Measurements from ENCODE around the gene TIMM29. TPM values are rescaled to one million over a fixed set of nuclear protein-coding genes. Genes with fewer than 3 reads are reported as not detected.
A peak's percentile ranks its signal among the peaks of the same experiment; 100 is the strongest.

Gene TIMM29
- total RNA-seq, 1 donor from 2014 or later: 25.8 TPM

- no peak for TF ChIP-seq CTCF (IDR thresholded peaks at IDR 0.05)
- Mint-ChIP-seq H3K4me1 (ENCODE audit: unreplicated experiment) (peaks cover 21% of the 10 kb centered on the region), H3K9me3 (ENCODE audit: unreplicated experiment) (no peaks in the 10 kb centered on the region), H3K4me3 (ENCODE audit: unreplicated experiment) (peak overlapping the region; percentile 92), H3K36me3 (ENCODE audit: unreplicated experiment) (no peaks in the 10 kb centered on the region), H3K27ac (ENCODE audit: unreplicated experiment) (peak overlapping the region; percentile 90), H3K27me3 (ENCODE audit: unreplicated experiment) (no peaks in the 10 kb centered on the region)
- no peak for DNase-seq (ENCODE audit: extremely low spot score, unreplicated experiment)
Observed at GRCh38 chr19:10961073-10961860, 32.7 kb downstream of the TIMM29 start.

- Mint-ChIP-seq H3K27ac (ENCODE audit: unreplicated experiment) (peak overlapping the region; percentile 18), H3K36me3 (ENCODE audit: unreplicated experiment) (no peaks in the 10 kb centered on the region), H3K4me1 (ENCODE audit: unreplicated experiment) (peaks cover 21% of the 10 kb centered on the region), H3K4me3 (ENCODE audit: unreplicated experiment) (peak overlapping the region; percentile 92), H3K27me3 (ENCODE audit: unreplicated experiment) (no peaks in the 10 kb centered on the region), H3K9me3 (ENCODE audit: unreplicated experiment) (no peaks in the 10 kb centered on the region)
- TF ChIP-seq CTCF (IDR thresholded peaks at IDR 0.05): no peak
- no peak for DNase-seq (ENCODE audit: extremely low spot score, unreplicated experiment)
Observed at GRCh38 chr19:10962863-10963262, 34.3 kb downstream of the TIMM29 start.

GRCh38 chr19:10963865-10964264 is 35.3 kb downstream of the TIMM29 start:
- DNase-seq (ENCODE audit: extremely low spot score, unreplicated experiment): no peak
- H3K27me3 Mint-ChIP-seq (ENCODE audit: unreplicated experiment): no peaks in the 10 kb centered on the region
- TF ChIP-seq CTCF (IDR thresholded peaks at IDR 0.05): no peak
- peaks cover 29% of the 10 kb centered on the region for H3K4me1 Mint-ChIP-seq (ENCODE audit: unreplicated experiment)
- peak overlapping the region; percentile 10 for H3K27ac Mint-ChIP-seq (ENCODE audit: unreplicated experiment)
- no peaks in the 10 kb centered on the region for H3K36me3 Mint-ChIP-seq (ENCODE audit: unreplicated experiment)
- no peak overlapping the region for H3K4me3 Mint-ChIP-seq (ENCODE audit: unreplicated experiment)
- no peaks in the 10 kb centered on the region for H3K9me3 Mint-ChIP-seq (ENCODE audit: unreplicated experiment)

- H3K27ac Mint-ChIP-seq (ENCODE audit: unreplicated experiment): no peak overlapping the region
- DNase-seq (ENCODE audit: extremely low spot score, unreplicated experiment): no peak
- peaks cover 33% of the 10 kb centered on the region for H3K4me1 Mint-ChIP-seq (ENCODE audit: unreplicated experiment)
- H3K36me3 Mint-ChIP-seq (ENCODE audit: unreplicated experiment): no peaks in the 10 kb centered on the region
- peak overlapping the region; percentile 18 for H3K4me3 Mint-ChIP-seq (ENCODE audit: unreplicated experiment)
- H3K9me3 Mint-ChIP-seq (ENCODE audit: unreplicated experiment): no peaks in the 10 kb centered on the region
- no peaks in the 10 kb centered on the region for H3K27me3 Mint-ChIP-seq (ENCODE audit: unreplicated experiment)
- peak; percentile 7 for TF ChIP-seq CTCF (IDR thresholded peaks at IDR 0.05)
Observed at GRCh38 chr19:10964903-10965302, 36.3 kb downstream of the TIMM29 start.

- Mint-ChIP-seq H3K27ac (ENCODE audit: unreplicated experiment) (no peak overlapping the region), H3K27me3 (ENCODE audit: unreplicated experiment) (no peaks in the 10 kb centered on the region), H3K4me1 (ENCODE audit: unreplicated experiment) (peaks cover 32% of the 10 kb centered on the region), H3K9me3 (ENCODE audit: unreplicated experiment) (no peaks in the 10 kb centered on the region), H3K36me3 (ENCODE audit: unreplicated experiment) (no peaks in the 10 kb centered on the region), H3K4me3 (ENCODE audit: unreplicated experiment) (no peak overlapping the region)
- no peak for DNase-seq (ENCODE audit: extremely low spot score, unreplicated experiment)
- TF ChIP-seq CTCF (IDR thresholded peaks at IDR 0.05): no peak
Observed at GRCh38 chr19:10965398-10965797, 36.8 kb downstream of the TIMM29 start.

Data from osteocyte (in vitro differentiated cells).